Body of pancreas (tissue), 4 donors: ENCODE data around the gene NME9.

ENCODE experiments used
- POLR2A ChIP-seq, 3 donors: fragments of 450-650 bp; IDR thresholded peaks; one replicate each; pipeline ENCODE4 v1.6.1; 2016; ENCODE audit warnings: antibody characterized with exemption in 3 of 3, mild to moderate bottlenecking in 2 of 3
- TF ChIP-seq, protein P1 (sequence below), 7 experiments: fragments of 450-650 bp in 4 of 7; fragments of 200-600 bp in 3 of 7; sonication (generic) in 3 of 7; IDR thresholded peaks; one replicate each; pipeline ENCODE4 v1.5.1; 2016 to 2019; ENCODE audit warnings: antibody characterized with exemption in 7 of 7

DNA sequence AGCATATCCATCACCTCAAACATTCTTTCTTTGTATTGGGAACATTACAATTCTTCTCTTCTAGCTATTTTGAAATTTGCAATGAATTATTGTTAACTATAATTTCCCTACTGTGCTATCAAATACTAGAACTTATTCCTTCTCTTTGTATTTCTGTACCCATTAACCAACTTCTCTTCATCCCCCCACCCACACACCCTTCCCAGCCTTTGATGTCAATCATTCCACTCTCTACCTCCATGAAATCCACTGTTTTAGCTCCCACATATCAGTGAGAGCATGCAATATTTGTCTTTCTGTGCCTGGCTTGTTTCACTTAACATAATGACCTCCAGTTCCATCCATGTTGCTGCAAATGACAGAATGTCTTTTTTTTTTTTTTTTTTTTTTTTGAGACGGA is 49.3 kb upstream of the NME9 start:
- TF ChIP-seq, protein P1, sequence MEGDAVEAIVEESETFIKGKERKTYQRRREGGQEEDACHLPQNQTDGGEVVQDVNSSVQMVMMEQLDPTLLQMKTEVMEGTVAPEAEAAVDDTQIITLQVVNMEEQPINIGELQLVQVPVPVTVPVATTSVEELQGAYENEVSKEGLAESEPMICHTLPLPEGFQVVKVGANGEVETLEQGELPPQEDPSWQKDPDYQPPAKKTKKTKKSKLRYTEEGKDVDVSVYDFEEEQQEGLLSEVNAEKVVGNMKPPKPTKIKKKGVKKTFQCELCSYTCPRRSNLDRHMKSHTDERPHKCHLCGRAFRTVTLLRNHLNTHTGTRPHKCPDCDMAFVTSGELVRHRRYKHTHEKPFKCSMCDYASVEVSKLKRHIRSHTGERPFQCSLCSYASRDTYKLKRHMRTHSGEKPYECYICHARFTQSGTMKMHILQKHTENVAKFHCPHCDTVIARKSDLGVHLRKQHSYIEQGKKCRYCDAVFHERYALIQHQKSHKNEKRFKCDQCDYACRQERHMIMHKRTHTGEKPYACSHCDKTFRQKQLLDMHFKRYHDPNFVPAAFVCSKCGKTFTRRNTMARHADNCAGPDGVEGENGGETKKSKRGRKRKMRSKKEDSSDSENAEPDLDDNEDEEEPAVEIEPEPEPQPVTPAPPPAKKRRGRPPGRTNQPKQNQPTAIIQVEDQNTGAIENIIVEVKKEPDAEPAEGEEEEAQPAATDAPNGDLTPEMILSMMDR (IDR thresholded peaks at IDR 0.05): no peak
- TF ChIP-seq POLR2A (IDR thresholded peaks at IDR 0.05): no peak
